Measurements from ENCODE around the gene EZH2. TPM values are rescaled to one million over a fixed set of nuclear protein-coding genes. Genes with fewer than 3 reads are reported as not detected.

Gene EZH2
- polyA plus RNA-seq, 1 of the 3 experiments (the other 2 are of a cell fraction): 30.6 TPM

- ChIA-PET POLR2A (interaction anchor here (0.9 to 1.6 kb wide), 4 partner anchors 25 to 81 kb away, joined by 3 to 5 read pairs (median 4); no protein-coding TSS in a partner anchor), CTCF (interaction anchor here (0.9 to 2.1 kb wide), 8 partner anchors 10 to 162 kb away, joined by 3 to 12 read pairs (median 3); no protein-coding TSS in a partner anchor)
- Histone ChIP-seq H2AFZ (ENCODE audit: low read depth) (peak overlapping the region; percentile 75), H3K9me2 (no peaks in the 10 kb centered on the region), H3K79me2 (ENCODE audit: insufficient read depth) (peaks cover 70% of the 10 kb centered on the region), H3K27me3 (ENCODE audit: insufficient read depth) (no peaks in the 10 kb centered on the region), H3K9me3 (no peaks in the 10 kb centered on the region), H3K9ac (peak overlapping the region; percentile 94), H3K4me3 (ENCODE audit: low read depth in 2 of 2, low read length in 1 of 2) (peak overlapping the region; percentile 75 to 92), H3K4me1 (ENCODE audit: control insufficient read depth in 1 of 2, insufficient read depth in 2 of 2, low read depth in 1 of 2, low read length in 1 of 2) (peaks cover 0 to 8% of the 10 kb centered on the region in 2 experiments; a peak in 2 of 4 replicates), H3F3A (replicated peaks; ENCODE audit: insufficient read depth) (peaks cover 21% of the 10 kb centered on the region), H3K4me2 (peak overlapping the region; percentile 93), H4K20me1 (ENCODE audit: insufficient read depth) (peaks cover 20% of the 10 kb centered on the region; the same call in 1 of the 2 replicates), H3K27ac (ENCODE audit: low read depth in 2 of 2, low read length in 1 of 2) (peak overlapping the region; percentile 41 to 71; a peak in 3 of 4 replicates), H3K36me3 (replicated peaks in 1 of 2; ENCODE audit: control insufficient read depth in 1 of 2, insufficient read depth in 2 of 2, low read length in 1 of 2) (peaks cover 0 to 5% of the 10 kb centered on the region in 2 experiments)
- WGBS (ENCODE audit: low lambda C conversion rate): under 1% methylated on average over 12 of the region's 12 CpGs
- TF ChIP-seq EP300 (IDR thresholded peaks at IDR 0.05; ENCODE audit: borderline replicate concordance in 1 of 2, low read depth in 1 of 2, low read length in 1 of 2) (no peak), TCF12 (IDR thresholded peaks at IDR 0.05) (no peak), JUND (IDR thresholded peaks at IDR 0.05) (no peak), REST (IDR thresholded peaks at IDR 0.05; ENCODE audit: low read depth, low read length) (no peak), PBX3 (IDR thresholded peaks at IDR 0.05) (no peak), POLR2AphosphoS5 (IDR thresholded peaks at IDR 0.05; ENCODE audit: low read depth, low read length) (no peak), MXI1 (IDR thresholded peaks at IDR 0.05; ENCODE audit: low read depth, low read length) (no peak), ELF1 (IDR thresholded peaks at IDR 0.05) (no peak), MAX (IDR thresholded peaks at IDR 0.05; ENCODE audit: low read depth) (no peak), RAD21 (IDR thresholded peaks at IDR 0.05; ENCODE audit: low read length) (no peak), GABPA (IDR thresholded peaks at IDR 0.05; ENCODE audit: low read depth) (no peak), SIN3A (IDR thresholded peaks at IDR 0.05; ENCODE audit: borderline replicate concordance, low read depth, low read length) (no peak)
- TF ChIP-seq, protein P1, sequence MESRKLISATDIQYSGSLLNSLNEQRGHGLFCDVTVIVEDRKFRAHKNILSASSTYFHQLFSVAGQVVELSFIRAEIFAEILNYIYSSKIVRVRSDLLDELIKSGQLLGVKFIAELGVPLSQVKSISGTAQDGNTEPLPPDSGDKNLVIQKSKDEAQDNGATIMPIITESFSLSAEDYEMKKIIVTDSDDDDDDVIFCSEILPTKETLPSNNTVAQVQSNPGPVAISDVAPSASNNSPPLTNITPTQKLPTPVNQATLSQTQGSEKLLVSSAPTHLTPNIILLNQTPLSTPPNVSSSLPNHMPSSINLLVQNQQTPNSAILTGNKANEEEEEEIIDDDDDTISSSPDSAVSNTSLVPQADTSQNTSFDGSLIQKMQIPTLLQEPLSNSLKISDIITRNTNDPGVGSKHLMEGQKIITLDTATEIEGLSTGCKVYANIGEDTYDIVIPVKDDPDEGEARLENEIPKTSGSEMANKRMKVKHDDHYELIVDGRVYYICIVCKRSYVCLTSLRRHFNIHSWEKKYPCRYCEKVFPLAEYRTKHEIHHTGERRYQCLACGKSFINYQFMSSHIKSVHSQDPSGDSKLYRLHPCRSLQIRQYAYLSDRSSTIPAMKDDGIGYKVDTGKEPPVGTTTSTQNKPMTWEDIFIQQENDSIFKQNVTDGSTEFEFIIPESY (IDR thresholded peaks at IDR 0.05; ENCODE audit: borderline replicate concordance, low read depth): no peak
- no peak for DNase-seq
Measured at GRCh38 chr7:148882841-148883265, 1.2 kb downstream of the EZH2 start.

Measured in SK-N-SH (cell line).